DND-41 (cell line): ENCODE measurements around the gene PLXNA4.

Source experiments
- ATAC-seq: fragments of 200-7000 bp; cut with Tn5 transposase; 3 replicates; pipeline ENCODE4 v1.9.1; 2021; ENCODE audit warnings: low read depth; ENCODE audit not compliant: insufficient read depth
- DNase-seq: peaks from one replicate; pipeline ENCODE4 v3.0.0-alpha.2; 2020
- H2AFZ ChIP-seq: 2 replicates; pipeline ENCODE4 v1.6.0; 2012; ENCODE audit warnings: low read depth, low read length
- H3K27ac ChIP-seq: 2 replicates; pipeline ENCODE4 v1.5.1; 2012; ENCODE audit warnings: low read length, inconsistent platforms
- H3K27me3 ChIP-seq: fragments of 200-600 bp; sonication (generic); 2 replicates; pipeline ENCODE4 v1.6.0; 2012; ENCODE audit warnings: low read length, mild to moderate bottlenecking, inconsistent platforms; ENCODE audit not compliant: insufficient read depth, poor library complexity
- H3K36me3 ChIP-seq: 2 replicates; pipeline ENCODE4 v1.5.1; 2012; ENCODE audit warnings: low read length, inconsistent platforms; ENCODE audit not compliant: insufficient read depth
- H3K4me1 ChIP-seq: 2 replicates; pipeline ENCODE4 v1.5.1; 2012; ENCODE audit warnings: mild to moderate bottlenecking, low read length; ENCODE audit not compliant: insufficient read depth
- H3K4me2 ChIP-seq: 2 replicates; pipeline ENCODE4 v1.6.0; 2012; ENCODE audit warnings: mild to moderate bottlenecking, moderate library complexity, low read length, inconsistent platforms; ENCODE audit not compliant: insufficient read depth
- H3K4me3 ChIP-seq, 2 experiments: fragments of 200-600 bp in 1 of 2; shearing (Covaris generic) in 1 of 2; 2 replicates each; pipeline ENCODE4 v1.5.1; 2012 to 2016; ENCODE audit warnings: inconsistent platforms in 2 of 2, low read length in 2 of 2, mild to moderate bottlenecking in 2 of 2, low read depth in 1 of 2, moderate library complexity in 1 of 2
- H3K79me2 ChIP-seq: 2 replicates; pipeline ENCODE4 v1.6.0; 2012; ENCODE audit warnings: low read length, inconsistent platforms; ENCODE audit not compliant: insufficient read depth
- H3K9ac ChIP-seq: 2 replicates; pipeline ENCODE4 v1.6.0; 2012; ENCODE audit warnings: low read depth, mild to moderate bottlenecking, inconsistent platforms, low read length, moderate library complexity
- H3K9me3 ChIP-seq: 2 replicates; pipeline ENCODE4 v1.5.1; 2012; ENCODE audit warnings: low read length, moderate library complexity, mild to moderate bottlenecking, inconsistent platforms; ENCODE audit not compliant: insufficient read depth, severe bottlenecking
- H4K20me1 ChIP-seq: 2 replicates; pipeline ENCODE4 v1.6.0; 2012; ENCODE audit warnings: low read length; ENCODE audit not compliant: insufficient read depth
- EZH2 ChIP-seq: IDR thresholded peaks from 3 replicates; pipeline ENCODE4 v1.6.1; 2012; ENCODE audit warnings: borderline replicate concordance, low read depth, mild to moderate bottlenecking, moderate library complexity, low read length, inconsistent platforms; ENCODE audit not compliant: severe bottlenecking
- TF ChIP-seq, protein P1 (sequence below): IDR thresholded peaks from 2 replicates; pipeline ENCODE4 v1.5.1; 2012; ENCODE audit warnings: borderline replicate concordance, low read length, moderate library complexity, mild to moderate bottlenecking; ENCODE audit not compliant: poor library complexity, severe bottlenecking; ENCODE audit errors: extremely low read depth

PLXNA4 gene

DNA sequence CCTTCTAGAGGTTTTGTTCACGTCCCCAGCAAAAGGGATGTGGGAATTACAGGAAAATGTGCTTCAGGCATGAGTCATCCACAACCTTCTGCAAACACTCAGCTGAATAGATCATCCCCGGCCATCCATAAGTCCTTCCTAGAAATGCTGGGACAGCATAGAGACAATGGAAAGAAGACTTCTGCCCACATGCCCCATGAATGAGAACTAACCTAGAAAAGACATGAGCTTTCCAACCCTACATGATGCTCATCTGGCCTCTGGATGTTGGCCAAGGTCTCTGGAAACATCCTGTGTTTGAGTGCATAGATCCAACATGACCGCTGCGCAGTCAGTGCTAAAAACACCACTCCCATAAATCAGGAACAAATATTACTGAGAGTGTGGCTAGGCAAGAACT is 277.5 kb downstream of the PLXNA4 start:
- H4K20me1 ChIP-seq = no peaks in the 10 kb centered on the region
- DNase-seq (no peak), ATAC-seq (no peak)
- no peak overlapping the region for H3K4me3 ChIP-seq
- no peaks in the 10 kb centered on the region for H3K36me3 ChIP-seq
- H2AFZ ChIP-seq = no peak overlapping the region
- H3K79me2 ChIP-seq = no peaks in the 10 kb centered on the region
- H3K27ac ChIP-seq = no peak overlapping the region
- H3K27me3 ChIP-seq = peaks cover 4% of the 10 kb centered on the region
- no peaks in the 10 kb centered on the region for H3K9me3 ChIP-seq
- H3K4me1 ChIP-seq = no peaks in the 10 kb centered on the region
- H3K9ac ChIP-seq = no peak overlapping the region
- no peak for TF ChIP-seq EZH2
- TF ChIP-seq, protein P1, sequence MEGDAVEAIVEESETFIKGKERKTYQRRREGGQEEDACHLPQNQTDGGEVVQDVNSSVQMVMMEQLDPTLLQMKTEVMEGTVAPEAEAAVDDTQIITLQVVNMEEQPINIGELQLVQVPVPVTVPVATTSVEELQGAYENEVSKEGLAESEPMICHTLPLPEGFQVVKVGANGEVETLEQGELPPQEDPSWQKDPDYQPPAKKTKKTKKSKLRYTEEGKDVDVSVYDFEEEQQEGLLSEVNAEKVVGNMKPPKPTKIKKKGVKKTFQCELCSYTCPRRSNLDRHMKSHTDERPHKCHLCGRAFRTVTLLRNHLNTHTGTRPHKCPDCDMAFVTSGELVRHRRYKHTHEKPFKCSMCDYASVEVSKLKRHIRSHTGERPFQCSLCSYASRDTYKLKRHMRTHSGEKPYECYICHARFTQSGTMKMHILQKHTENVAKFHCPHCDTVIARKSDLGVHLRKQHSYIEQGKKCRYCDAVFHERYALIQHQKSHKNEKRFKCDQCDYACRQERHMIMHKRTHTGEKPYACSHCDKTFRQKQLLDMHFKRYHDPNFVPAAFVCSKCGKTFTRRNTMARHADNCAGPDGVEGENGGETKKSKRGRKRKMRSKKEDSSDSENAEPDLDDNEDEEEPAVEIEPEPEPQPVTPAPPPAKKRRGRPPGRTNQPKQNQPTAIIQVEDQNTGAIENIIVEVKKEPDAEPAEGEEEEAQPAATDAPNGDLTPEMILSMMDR = no peak
- no peak overlapping the region for H3K4me2 ChIP-seq

DNA sequence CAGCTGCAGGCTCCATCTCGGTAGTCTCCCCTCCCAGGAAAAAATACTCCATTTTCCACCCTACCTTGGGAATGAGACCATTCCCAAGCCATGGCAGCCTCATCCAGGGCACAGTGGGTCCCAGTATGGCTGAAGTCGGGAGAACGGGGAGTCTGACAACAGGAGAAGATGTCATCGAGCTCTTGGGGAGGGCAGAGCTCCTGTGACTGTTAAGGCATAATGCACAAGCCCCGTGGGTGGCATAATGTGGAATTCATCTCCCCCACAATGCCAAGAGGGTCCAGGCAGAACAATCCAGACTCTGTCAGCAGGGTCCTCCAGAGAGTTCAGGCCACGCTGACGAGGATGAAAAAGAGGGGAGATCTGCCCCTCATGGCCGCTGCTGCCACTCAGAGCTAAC is 279.4 kb downstream of the PLXNA4 start:
- no peak overlapping the region for H3K4me2 ChIP-seq
- H3K9me3 ChIP-seq = no peaks in the 10 kb centered on the region
- no peak overlapping the region for H3K9ac ChIP-seq
- TF ChIP-seq, protein P1 = no peak
- TF ChIP-seq EZH2 = no peak
- peaks cover 4% of the 10 kb centered on the region for H3K27me3 ChIP-seq
- no peaks in the 10 kb centered on the region for H3K36me3 ChIP-seq
- H3K4me3 ChIP-seq = no peak overlapping the region
- ATAC-seq (no peak), DNase-seq (no peak)
- no peaks in the 10 kb centered on the region for H4K20me1 ChIP-seq
- no peaks in the 10 kb centered on the region for H3K79me2 ChIP-seq
- no peaks in the 10 kb centered on the region for H3K4me1 ChIP-seq
- no peak overlapping the region for H2AFZ ChIP-seq
- H3K27ac ChIP-seq = no peak overlapping the region

DNA sequence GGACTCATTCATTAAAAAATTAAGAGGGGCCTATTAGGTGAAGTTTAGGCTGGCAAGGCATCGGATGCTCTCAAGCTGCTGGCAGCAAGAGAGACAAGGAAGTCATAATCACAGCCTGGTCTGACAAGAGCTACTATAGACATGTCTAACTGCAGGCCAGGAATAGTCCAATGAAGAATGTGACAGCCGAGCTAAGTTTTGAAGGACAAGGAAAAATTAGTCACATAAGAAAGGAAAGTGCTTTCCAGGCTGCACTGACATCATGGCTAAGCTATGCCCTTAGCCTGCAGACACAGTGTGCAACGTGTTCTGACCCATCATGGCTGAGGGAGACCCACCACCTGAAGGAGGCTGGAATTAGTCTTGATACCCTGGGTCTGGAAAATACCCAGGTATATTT is 281.1 kb downstream of the PLXNA4 start:
- no peak for TF ChIP-seq EZH2
- TF ChIP-seq, protein P1 = no peak

DNA sequence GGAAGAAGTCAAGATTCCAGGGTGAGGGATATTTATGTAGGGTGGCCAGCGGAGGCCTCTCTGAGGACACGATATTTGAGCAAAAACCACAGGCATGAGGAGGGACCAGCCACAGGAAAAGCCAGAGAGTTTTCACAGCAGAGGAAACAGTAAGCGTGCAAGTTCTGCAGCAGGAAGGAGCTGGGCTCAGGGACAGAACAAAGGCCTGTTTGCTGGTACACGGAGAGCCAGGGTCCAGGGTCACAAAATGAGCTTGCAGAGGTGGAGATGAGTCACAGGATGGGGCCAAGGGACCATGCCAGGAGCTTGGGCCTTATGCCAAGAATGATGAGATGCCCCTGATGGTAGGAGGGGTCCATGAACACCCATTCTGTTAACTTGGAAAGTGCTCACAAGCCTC is 283.5 kb downstream of the PLXNA4 start:
- Histone ChIP-seq H4K20me1 (no peaks in the 10 kb centered on the region), H3K9me3 (no peaks in the 10 kb centered on the region), H3K27me3 (peaks cover 6% of the 10 kb centered on the region), H3K79me2 (no peaks in the 10 kb centered on the region), H3K4me1 (no peaks in the 10 kb centered on the region), H3K4me3 (no peak overlapping the region), H3K27ac (no peak overlapping the region), H3K36me3 (no peaks in the 10 kb centered on the region), H3K4me2 (no peak overlapping the region), H2AFZ (no peak overlapping the region), H3K9ac (no peak overlapping the region)
- DNase-seq (no peak), ATAC-seq (no peak)
- TF ChIP-seq EZH2 = no peak
- TF ChIP-seq, protein P1 = no peak

More for the DNA sequence above, 281.1 kb downstream of the PLXNA4 start:
- Histone ChIP-seq H3K4me2 (no peak overlapping the region), H4K20me1 (no peaks in the 10 kb centered on the region), H3K36me3 (no peaks in the 10 kb centered on the region), H3K27ac (no peak overlapping the region), H3K79me2 (no peaks in the 10 kb centered on the region), H3K9ac (no peak overlapping the region), H3K4me1 (no peaks in the 10 kb centered on the region), H3K27me3 (peaks cover 6% of the 10 kb centered on the region), H3K9me3 (no peaks in the 10 kb centered on the region), H3K4me3 (no peak overlapping the region), H2AFZ (no peak overlapping the region)
- DNase-seq = no peak
- ATAC-seq = no peak
